Lung microvascular endothelial cell (primary cell): Measurements from ENCODE around the gene DUS1L. TPM values are rescaled to one million over a fixed set of nuclear protein-coding genes. Genes with fewer than 3 reads are reported as not detected.

ENCODE experiments used
- DNase-seq, 2 donors: peaks; one replicate each; pipeline versions ENCODE4 v3.0.0 to v3.0.0-alpha.2; 2010; ENCODE audit warnings: low read depth in 2 of 2
- total RNA-seq: library from RNA; depleted of rRNA; stranded (reverse); fragments of >200 nt; gene quantifications from 2 replicates; pipeline ENCODE4 v1.2.1, GENCODE V29; 2014

DUS1L gene
- total RNA-seq, 1 donor from 2014 or later: 35.5 TPM

DNA sequence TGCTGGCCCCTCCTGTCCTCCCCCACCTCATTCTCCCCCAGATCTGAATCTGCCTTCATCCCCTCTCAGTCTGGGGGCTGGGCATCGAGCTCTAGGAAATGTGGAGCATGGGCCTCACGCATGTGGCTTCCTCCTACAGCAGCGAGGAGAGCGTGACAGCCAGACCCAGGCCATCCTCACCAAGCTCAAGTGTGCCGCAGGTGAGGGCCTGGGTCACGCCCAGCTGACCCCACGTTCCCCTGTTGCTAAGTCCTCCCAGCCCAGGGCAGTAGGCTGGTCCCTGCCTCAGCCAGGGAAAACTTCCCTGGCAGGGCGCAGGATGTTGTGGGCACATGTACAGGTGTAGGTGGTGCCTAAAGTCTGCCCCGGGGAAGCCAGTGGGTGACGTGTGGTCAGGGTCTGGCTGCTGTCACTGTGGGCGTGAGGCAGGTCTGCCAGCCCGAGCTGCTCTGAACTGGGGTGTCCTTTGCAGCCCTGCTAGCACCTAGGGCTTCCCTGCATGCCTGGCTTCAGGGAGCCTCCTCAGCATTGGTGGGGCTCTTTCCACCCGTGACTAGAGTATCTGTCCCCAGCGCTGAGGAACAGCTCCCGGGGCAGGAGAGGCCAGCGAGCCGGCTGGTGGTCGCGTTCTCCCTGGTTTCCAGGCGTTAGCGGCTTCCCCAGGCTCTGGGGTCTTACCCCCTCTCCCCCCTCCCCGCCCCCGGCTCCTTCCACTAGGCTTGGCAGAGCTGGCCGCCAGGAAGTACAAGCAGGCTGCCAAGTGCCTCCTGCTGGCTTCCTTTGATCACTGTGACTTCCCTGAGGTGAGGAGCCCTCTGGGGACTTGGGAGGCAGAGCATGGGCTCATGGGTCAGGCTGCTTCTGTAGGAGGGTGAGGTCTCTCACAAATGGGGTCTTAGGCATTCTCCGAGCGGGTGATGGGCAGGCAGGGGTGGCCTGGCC is 10.3 kb downstream of the DUS1L start:
- DNase-seq: no peak

DNA sequence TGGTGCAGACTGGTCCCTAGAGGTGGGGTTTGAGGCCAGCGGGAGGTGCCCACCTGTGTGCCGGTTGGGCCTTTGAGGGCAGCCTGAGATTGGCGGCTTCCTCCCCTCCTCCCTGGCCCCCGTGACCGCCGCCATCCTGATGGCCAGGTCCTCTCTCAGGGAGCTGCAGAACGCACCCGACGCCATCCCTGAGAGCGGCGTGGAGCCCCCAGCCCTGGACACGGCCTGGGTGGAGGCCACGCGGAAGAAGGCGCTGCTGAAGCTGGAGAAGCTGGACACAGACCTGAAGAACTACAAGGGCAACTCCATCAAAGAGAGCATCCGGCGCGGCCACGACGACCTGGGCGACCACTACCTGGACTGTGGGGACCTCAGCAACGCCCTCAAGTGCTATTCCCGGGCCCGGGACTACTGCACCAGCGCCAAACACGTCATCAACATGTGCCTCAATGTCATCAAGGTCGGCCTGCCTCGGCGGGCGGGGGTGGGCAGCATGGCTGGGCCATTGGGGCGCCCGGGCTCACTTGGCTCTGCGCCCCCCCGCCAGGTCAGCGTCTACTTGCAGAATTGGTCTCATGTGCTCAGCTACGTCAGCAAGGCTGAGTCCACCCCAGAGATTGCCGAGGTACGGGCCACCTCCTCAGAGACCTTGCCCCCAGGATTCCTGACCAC is 11.1 kb downstream of the DUS1L start:
- DNase-seq: no peak

DNA sequence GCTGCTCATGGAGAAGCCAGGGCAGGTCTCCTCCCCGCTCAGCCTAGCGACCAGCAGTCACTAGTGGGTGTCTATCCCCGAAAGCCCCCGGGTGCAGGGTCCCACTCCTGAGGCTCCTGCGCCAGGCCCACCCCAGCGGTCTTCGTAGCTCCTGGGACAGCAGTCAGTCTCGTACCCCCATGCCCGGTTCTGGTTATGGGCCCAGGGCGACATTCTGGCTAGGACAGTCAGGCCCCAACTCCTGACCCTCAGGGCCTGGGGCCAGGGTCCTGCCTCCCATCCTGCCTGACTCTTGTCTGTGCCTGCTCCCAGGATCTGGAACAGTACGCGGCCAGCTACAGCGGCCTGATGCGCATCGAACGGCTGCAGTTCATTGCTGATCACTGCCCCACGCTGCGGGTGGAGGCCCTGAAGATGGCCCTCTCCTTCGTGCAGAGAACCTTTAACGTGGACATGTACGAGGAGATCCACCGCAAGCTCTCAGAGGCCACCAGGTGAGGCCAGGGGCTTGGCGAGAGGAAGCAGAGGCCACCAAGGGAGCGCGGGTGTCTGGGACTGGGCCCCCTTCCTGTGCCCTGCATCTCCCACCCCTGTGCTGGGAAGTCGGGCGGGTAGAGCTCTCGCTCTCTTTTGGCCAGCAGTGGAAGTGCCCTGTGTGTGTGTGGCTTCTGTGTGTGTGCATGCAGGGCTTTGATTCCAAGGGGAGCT is 11.9 kb downstream of the DUS1L start:
- DNase-seq: no peak

DNA sequence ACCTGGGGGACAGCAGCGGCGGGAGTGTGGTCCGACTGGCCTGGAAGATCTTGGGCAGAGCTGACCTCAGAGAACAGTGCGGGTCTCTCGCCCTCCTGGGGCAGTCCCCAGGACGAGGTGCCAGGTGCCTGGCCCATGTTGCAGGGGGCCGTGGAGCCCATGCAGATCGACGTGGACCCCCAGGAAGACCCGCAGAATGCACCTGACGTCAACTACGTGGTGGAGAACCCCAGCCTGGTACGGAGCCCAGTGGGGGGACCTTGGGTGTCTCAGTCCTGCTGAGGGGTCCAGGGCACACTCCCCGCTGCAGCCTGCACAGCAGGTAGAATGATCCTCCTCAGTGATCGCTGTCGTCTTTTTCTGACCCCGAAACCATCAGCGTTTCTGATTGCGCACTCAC is 12.5 kb downstream of the DUS1L start:
- DNase-seq: no peak

DNA sequence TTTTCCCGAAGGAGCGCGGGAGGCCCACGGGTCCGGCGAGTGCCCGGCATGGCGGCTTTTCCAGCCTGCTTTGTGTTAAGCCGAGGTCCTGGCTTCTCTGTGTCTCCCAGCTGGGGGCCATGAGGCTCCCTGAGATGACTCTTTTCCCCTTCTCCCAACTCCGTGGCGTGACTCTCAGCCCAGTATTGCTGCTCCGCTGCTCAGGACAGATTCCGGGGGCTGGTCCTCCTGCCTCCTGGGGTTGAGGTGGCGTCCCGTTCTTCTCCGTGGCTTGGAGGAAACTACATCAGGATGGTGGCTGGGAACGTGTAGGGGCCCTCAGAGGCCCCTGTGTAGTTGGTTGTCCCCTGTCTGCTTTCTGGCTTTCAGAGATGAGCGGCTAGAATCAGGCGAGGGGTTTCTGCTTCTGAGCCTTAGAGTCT is 13.0 kb downstream of the DUS1L start:
- peak in 1 of 2 donors; percentile 15 for DNase-seq

DNA sequence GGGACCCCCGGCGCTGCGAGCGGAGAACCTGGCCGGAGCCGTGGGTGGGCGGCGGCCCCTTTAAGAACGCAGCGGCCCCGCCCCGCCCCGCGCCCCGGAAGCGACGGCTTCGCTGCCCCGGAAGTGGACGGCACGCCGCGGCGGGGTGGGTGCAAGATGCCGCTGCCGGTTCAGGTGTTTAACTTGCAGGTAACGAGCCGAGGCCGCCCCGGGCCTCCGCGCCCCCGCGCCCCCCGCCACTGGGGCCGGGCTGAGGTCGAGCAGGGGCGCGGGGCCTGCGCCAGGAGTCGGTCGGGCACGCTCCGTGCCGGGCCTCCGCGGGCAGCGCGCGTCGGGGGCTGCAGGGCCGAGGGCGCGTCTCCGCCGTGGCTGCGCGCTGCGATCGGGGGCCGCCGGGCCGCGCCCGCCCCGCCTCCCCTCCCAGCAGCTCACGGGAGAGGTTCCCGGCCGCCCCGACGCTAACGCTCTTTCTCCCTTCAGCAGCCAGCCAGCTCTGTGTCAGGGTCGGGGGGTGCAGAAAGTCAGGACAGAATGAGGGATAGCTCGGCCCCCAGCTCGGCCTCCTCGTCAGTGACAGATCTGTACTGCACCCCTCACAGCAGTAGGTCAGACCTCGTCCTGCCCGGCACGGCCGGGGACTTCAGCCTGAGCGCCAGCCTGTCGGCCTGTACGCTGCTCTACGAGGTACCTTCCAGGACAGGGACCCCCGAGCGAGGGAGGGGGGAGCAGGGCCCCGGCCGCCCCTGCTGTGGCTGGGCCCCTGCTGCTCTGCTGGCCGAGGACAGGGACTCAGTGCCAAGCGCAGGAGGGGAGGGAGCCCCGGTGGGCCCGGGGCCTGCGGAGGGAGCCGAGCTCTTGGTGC is 13.6 kb downstream of the DUS1L start, which contains the start of the genes GPS1 and RFNG:
Gene GPS1 (plus strand): TSS at position 123 of the 862 bp plus-strand sequence. CDS start 34 bp downstream, at position 157.
Gene RFNG (minus strand): TSS at position 36 of the 862 bp plus-strand sequence. CDS start 45 bp downstream, outside the sequence.
- DNase-seq: peak; percentile 57 to 58

DNA sequence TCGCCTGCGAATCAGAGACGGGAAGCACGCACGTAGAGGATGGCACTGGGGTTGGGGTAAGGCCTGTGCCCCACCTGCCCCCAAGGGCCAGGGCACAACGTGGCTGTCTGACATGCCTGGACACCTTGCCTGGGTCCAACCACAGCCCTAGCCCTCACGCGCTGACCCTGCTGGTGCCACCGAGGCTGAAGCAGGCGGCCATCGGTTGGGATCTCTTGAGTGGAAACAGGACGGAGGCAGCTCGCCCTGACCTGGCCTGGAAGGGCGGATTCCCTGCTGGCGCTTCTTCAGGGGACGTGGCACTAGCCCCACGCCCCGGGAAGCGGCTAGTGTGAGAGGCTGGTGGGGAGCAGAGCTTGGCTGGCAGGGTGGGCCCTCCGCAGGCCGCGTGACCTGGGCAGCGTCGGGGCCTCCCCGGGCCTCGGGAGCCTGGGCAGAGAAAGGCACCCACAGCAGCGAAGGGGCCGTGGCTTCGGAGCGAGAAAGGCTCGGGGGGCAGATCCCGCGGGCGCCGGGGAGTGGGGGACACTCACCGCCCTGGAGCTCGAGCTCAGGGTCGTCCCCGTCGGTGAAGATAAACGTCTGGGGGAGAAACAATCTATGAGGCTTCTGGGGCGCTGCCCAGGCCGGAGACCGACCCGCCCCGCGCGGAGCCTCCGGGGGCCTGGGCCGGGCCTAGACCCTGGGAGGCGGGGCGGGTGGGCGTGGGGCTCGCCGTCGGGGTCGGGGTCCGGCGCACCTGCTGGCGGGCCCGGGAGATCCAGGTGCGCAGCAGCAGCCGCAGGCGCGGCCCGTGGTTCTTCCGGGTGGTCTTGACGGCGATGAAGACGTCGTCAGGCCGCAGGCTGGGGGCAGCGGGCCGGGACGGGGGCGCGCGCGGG is 14.6 kb downstream of the DUS1L start:
- peak in 1 of 2 donors; percentile 23 for DNase-seq

DNA sequence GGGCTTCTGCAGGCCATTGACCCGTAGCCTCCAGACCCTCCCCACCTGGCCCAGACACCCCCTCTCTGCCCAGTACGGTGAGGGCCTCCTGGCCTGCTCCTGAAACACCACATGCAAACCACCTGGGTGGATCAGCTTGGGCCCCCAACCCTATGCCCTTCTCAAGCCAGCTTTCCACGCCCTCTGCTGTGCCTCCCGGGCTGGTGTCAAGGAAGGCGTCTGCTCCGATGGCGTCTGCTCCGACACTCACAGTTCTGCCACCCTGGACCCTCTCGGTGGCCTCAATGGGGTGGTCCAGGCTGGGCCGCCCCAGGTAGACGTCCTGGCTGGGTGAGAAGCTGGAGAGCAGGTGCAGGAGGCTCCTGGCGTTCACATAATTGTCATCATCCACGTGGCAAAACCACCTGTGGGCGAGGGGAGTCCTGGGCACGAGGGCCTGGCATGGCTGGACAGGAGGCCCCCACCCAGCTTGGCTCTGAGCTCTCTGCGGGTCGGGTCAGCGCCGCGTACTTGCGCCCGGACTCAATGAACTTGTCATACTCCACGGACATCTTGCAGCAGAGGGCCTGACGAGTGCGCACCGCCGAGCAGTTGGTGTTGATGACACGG is 15.3 kb downstream of the DUS1L start:
- DNase-seq: no peak

DNA sequence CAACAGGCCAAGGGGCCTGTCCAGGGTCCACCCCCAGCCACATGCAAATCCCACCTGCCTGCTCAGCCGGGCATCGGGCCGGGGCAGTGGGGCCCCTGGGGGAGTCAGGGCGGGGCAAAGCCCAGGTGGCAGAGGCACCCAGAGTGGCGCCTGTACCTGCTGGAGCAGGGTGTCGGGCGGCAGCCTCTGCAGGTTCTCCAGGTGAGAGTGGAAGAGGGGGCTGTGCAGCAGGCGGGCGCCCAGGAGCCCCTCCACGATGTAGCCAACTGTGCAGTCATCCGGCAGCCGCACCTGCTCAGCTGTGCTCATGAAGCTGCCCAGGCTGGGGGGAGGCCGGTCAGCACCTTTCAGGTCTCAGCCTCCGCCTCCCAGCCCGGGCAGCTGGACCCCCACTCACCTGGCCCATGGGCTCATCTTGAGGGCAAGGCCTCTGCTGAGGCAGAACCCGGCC is 16.1 kb downstream of the DUS1L start:
- DNase-seq: no peak

DNA sequence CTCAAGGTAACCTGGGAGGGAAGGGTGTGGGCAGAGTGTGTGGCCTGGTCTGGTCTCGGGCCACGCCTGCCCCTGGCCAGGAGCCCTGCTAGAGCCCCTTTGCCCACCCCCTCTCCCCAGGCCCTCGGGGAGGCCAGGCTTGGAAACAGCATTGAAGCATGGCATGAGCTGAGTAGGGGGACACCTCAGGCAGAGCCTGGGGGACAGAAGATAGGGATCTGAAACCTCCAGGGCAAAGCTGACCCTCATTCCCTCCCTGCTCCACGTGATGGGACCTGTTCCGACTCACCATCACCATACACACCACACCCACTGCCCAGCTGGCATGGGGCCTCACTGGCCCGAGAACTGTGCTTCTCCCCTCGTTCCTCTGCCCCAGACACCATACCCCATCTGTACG is 16.5 kb downstream of the DUS1L start:
- no peak for DNase-seq

DNA sequence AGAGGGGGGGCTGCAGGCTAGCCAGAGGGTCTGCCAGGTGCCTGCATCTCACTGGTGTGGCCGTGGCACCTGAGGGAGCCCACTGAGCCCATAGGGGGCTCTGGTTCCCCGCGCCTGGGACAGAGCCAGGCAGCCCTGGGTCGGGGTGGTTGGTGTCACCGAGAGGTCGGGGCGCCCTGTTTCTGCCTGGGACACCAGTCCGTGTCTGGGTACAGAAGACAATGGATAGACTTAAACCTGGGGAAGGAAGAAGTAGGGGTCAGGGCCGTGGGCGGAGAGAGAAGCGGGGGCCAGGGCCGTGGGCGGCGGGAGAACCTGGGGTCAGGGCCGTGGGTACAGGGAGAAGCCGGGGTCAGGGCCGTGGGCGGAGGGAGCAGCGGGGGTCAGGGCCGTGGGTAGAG is 17.0 kb downstream of the DUS1L start:
- DNase-seq: no peak

DNA sequence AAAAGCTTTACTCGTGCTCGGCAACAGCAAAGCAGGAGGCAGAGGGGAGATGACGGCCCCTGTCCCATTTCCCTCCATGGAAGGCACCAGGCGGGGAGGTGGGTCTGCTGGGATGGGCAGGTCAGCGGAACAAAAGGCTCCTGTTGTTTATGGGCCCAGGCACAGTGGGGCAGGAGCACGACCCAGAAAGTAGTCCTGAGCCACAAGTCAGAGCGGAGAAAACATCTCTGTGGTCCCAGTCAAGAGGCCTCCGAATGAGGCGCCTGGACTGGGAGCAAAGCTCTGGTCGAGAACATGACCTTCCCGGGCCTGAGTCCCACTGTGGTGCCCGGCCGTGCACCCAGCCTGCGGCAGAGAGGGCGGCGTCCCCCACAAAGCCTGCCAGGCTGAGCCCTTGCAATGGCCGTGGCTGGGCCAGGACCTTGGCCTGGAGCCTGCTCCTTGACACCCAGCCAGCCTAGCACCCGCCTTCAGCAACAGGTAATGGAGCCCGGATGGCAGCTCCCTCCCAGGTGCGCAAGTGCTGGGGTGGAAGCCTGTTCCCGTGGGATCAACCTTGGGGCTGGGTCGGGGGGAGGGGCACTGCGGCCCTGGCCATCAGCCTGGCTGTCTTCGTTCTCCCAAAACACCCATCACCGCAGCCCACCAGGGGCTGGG is 17.6 kb downstream of the DUS1L start:
- no peak for DNase-seq

DNA sequence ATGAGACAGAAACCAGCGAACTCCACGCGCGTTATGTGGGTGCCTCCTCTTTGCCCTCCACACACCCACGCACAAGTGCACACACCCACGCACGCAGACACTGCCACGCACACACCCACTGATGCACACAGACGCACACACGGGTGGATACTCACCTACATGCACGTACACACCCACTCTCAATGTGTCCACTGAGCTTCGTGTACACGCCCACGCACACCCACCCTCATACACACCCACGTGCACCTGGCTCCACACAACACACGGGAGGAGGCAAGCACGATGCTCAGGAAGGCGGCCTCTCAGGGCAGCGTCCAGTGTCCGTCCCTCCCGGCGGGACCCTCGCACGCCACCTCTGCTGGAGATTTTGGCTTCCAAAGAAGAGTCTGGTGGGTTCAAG is 18.2 kb downstream of the DUS1L start:
- DNase-seq: no peak

DNA sequence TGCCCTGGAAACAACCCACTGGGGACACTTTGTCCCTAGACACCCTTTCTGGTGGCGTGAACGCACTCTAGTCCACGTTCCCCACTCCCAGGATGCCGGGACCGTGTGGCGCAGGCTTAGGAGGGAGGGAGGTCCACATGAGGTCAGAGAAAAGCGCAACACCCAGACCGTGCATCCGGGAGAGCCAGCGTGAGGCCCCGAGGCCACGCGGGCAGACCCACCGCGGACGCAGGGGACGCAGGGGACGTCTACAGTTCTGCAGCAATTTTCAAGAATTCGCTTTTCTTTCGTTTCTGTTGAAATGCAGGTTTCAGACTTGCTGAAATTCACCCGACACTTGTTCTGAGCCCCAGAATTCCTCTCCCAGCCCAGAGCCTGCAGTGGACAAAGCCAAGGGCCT is 18.7 kb downstream of the DUS1L start:
- DNase-seq: no peak

DNA sequence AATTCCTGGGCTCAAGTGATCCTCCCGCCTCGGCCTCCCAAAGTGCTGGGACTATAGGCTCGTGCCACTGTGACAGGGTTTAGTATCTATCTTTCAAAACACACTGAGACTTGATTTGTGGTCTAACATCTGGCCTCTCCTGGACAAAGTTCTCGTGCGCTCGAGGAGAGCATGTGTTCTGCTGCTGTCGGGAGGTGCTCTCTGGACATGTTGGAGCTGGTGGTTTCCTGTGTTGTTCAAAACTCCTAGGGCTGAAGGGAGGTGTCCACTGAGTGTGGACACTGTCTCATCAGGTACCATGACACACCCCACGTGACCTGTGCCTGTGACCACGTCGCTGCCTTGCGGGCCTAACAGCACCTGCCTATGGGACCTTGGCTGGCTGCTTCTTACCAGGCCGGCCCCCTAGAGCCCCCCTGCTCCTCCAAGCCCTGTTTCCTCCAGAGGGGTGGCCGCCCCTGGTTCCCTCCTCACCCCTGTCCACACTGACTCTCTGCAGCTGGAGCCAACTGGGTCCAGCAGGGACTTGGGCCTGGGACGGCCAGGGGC is 19.6 kb downstream of the DUS1L start:
- DNase-seq: no peak

DNA sequence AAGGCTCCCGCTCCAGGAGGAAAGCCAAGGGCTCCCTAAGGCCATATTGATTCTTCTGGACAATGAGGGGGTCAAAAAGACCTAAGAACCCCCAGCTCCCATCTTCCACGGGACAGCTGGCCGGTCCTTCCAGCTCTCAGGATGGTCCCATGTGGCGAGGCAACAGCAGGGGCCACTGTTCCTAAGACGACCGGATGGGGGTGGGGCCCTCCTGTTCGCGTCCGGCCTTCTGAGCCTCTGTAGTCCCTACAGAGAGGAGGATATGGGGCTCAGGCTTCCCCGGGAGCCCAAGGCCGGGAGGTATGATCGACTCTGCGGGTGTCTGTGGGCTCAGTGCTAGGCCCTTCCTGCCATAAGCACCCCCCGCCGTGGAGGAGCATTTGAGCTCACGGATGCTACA is 22.1 kb downstream of the DUS1L start:
- DNase-seq: no peak

DNA sequence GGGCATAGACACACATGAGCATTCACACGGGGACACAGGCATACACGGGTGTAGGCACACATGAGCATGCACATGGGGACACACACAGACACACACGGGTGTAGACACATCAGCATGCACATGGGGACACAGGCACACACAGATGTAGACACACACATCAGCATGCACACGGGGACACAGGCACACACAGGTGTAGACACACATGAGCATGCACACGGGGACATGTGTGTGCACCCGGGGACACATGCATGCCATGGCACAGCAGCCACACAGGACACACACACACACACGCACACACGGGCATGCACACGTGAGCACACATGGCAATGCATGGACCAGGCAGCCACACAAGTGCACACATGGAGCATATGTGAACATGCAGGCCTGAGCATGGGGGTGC is 23.0 kb downstream of the DUS1L start:
- DNase-seq: no peak

DNA sequence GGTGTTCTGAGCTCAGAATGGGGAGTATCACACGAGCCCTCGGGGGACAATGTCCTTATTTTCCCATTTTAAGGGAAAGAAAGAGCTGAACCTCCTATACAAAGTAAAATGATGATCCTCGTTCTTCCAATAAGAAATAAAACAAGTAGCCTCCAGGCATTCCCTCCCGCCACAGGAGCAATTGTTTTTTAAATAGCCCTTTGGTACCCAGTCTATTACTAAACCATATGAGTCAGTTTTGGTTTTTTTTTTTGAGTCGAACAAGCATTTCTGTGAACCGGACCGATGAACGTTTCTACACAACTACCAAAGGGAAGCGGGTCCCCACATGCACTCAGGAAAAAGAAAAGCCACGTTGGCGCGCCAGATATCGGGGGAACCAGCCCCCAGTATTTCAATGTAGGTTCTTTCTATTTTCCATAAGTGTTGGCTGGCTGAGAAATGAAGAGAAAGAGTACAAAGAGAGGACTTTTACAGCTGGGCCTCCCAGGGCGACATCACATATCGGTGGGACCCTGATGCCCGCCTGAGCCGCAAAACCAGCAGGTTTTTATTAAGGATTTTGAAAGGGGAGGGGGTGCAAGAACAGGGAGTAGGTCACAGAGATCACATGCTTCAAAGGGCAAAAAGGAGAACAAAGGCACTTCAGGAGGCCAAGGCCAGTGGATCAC is 24.3 kb downstream of the DUS1L start:
- no peak for DNase-seq
